GM19193 (cell line): ENCODE measurements around the gene POR.
A peak's percentile ranks its signal among the peaks of the same experiment; 100 is the strongest.

ENCODE experiments used
- POLR2A ChIP-seq: IDR thresholded peaks from 4 replicates; pipeline ENCODE4 v1.6.1; 2011; ENCODE audit not compliant: insufficient read depth, insufficient read length; ENCODE audit errors: extremely low read depth

Gene POR

GRCh38 chr7:75914655-75915415 is at the start of gene POR:
POR (plus strand) TSS chr7:75915155; CDS start chr7:75954002, 38,847 bp downstream.
- peak; percentile 100 for TF ChIP-seq POLR2A

GRCh38 chr7:75866114-75866488 is 48.9 kb upstream of the POR start:
- no peak for TF ChIP-seq POLR2A

GRCh38 chr7:75866489-75867389 is 48.2 kb upstream of the POR start:
- TF ChIP-seq POLR2A: no peak

GRCh38 chr7:75867390-75867717 is 47.6 kb upstream of the POR start:
- TF ChIP-seq POLR2A: no peak

GRCh38 chr7:75868153-75868552 is 46.8 kb upstream of the POR start:
- TF ChIP-seq POLR2A: no peak

DNA sequence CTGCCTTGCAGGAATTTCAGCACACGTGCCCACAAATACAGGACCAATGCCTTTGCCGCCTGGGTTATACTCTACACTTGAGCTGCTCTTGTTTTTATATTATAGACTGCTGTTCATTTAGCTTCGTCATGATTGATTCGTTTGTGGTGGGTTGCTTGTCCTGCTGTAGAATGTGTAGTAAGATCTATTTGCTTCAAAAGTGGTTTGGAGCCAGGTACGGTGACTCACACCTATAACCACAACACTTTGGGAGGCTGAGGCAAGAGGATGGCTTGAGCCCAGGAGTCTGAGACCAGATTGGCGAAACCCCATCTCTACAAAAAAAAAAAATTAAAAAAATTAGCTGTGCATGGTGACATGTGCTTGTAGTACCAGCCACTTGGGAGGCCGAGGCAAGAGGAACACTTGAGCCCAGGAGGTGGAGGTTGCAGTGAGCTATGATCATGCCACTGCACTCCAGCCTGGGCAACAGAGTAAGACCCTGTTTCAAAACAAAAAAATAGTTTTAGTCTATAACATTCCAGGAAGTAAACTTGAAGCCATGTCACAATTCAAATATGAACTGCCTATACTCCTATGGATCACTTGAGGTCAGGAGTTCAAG is 45.1 kb upstream of the POR start:
- TF ChIP-seq POLR2A: no peak

DNA sequence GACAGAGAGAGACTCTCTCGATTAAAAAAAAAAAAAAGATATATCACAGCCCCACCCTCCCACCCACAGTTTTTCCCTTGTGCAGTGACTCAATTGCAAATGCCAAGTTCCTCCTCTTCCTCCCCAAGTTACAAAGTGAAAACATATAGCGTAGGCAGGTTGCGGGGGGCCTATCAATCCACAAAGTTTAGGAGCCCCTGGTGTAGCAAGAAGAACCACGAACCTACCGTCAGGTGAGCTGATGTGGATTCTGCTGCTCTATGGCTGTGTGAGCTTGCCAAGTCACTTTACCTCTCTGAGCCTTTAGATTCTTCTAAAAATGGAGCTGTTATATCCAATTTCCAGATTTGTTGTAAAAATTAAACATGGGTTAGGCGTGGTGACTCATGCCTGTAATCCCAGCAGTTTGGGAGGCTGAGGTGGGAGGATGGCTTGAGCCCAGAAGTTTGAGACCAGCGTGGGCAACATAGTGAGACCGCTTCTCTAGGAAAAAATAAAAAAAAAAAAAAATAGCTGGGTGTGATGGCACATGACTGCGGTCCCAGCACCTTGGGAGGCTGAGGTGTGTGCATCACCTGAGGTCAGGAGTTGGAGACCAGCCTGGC is 44.3 kb upstream of the POR start:
- no peak for TF ChIP-seq POLR2A

DNA sequence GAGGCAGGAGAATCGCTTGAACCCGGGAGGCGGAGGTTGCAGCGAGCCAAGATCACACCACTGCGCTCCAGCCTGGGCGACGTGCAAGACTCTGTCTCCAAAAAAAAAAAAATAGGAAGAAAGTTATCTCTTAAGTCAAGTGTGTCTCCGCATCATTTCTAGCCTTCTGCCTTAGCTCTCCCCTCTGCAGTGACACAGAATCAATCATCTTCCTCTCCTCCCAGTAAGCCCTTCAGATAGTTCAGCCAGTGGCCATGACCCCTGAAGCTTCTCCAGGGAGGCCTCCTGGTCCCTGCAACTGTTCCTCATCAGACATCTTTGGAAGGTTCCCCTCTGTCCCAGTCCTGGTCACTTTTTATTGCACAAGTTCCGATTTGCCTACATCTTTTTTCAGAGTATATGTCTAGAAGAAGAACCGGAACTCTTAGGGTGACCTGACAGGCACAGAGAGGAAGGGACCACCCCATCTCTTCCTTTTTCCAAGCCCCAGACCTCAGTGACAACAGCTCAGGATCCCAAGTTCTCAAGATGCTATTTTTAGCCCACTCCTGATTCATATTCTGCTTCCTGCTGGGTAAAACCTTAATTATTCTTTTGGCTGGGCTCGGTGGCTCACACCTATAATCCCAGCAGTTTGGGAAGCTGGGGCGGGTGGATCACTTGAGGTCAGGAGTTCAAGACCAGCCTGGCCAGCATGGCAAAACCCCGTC is 42.7 kb upstream of the POR start:
- no peak for TF ChIP-seq POLR2A

GRCh38 chr7:75875113-75876080 is 39.6 kb upstream of the POR start:
- TF ChIP-seq POLR2A: no peak

GRCh38 chr7:75876126-75876881 is 38.7 kb upstream of the POR start:
- TF ChIP-seq POLR2A: no peak

GRCh38 chr7:75878312-75878768 is 36.6 kb upstream of the POR start:
- TF ChIP-seq POLR2A: no peak

DNA sequence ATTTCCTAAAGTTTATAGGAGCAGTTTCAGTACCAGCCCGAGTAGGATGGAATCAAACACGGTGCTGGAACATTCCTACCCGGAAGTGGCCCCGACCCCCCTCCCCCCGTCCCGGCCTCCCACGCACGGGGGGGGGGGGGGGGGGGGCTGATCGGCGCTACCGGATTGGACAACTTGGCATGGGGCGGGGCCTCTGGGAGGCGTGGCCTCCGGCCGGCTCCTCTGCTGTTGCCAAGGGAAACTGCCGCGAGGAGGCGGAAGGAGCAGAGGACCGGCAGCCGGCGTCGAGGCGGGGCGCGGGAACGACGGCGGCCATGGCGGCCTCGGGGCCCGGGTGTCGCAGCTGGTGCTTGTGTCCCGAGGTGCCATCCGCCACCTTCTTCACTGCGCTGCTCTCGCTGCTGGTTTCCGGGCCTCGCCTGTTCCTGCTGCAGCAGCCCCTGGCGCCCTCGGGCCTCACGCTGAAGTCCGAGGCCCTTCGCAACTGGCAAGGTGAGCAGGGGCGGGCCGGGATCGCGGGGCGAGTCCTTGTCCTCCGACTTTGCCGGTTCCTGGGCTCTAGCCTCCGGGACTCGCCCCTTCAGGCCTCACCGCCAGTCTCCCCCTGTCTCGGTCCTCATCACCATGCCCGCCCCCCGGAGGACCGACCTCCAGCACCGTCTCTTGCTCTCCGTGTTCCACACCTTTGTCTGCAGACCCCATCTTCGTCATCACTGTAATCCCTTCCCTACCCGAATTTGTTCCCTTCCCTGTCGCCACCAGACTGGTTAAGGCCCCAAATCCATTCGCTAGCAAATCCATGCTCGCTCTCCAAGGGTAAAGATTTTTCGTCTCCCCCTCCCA is 36.0 kb upstream of the POR start, which contains the start of gene RHBDD2:
Gene RHBDD2 (plus strand): TSS at position 266 of the 843 bp plus-strand sequence. CDS start 49 bp downstream, at position 315.
- peak; percentile 92 for TF ChIP-seq POLR2A

DNA sequence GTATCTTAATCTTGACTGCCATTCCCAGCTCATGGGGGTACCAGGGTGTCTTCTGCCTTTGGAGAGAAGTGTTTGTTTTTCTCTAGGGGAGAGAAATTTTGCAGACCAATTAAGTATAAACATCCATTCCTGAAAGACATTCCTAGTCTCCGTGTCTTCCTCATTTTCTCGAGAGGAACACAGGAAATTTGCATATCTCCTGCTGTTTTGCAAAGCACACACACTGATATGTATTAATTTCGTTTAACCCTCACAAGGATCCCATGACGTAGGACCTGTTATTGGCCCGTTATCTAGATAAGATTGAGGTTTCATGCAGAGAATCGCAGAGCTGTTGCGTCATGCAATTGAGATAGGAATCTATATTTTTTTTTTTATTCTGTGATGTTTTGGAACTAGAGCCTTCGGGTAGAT is 35.2 kb upstream of the POR start:
- TF ChIP-seq POLR2A: no peak
